Ascending aorta (tissue), 2 donors: ENCODE results near the gene NCK1. TPM values are rescaled to one million over a fixed set of nuclear protein-coding genes. Genes with fewer than 3 reads are reported as not detected.
A peak's percentile ranks its signal among the peaks of the same experiment; 100 is the strongest.

Experiments used
- DNase-seq, 2 donors: peaks; one replicate each; pipeline ENCODE4 v3.0.0-alpha.2; 2019; ENCODE audit warnings: low spot score in 2 of 2
- H3K27ac ChIP-seq, 2 donors: fragments of 200-600 bp; sonication (generic); one replicate each; pipeline ENCODE4 v1.5.1; 2016 to 2017; ENCODE audit warnings: mild to moderate bottlenecking in 1 of 2
- H3K27me3 ChIP-seq: fragments of 200-600 bp; sonication (generic); one replicate; pipeline ENCODE4 v1.5.1; 2017
- H3K36me3 ChIP-seq, 2 donors: fragments of 200-600 bp; sonication (generic); one replicate each; pipeline ENCODE4 v1.5.1; 2016
- H3K4me1 ChIP-seq, 2 donors: fragments of 200-600 bp; sonication (generic); one replicate each; pipeline ENCODE4 v1.5.1; 2016 to 2017; ENCODE audit warnings: mild to moderate bottlenecking in 1 of 2
- H3K4me3 ChIP-seq, 2 donors: fragments of 200-600 bp; sonication (generic); one replicate each; pipeline ENCODE4 v1.5.1; 2016 to 2017; ENCODE audit warnings: mild to moderate bottlenecking in 1 of 2
- H3K9me3 ChIP-seq, 2 donors: fragments of 200-600 bp; sonication (generic); one replicate each; pipeline ENCODE4 v1.5.1; 2016
- CTCF ChIP-seq, 3 experiments: fragments of 200-600 bp in 2 of 3; fragments of 450-650 bp in 1 of 3; sonication (generic) in 2 of 3; IDR thresholded peaks; one replicate each; pipeline ENCODE4 v1.5.1; 2016 to 2019; ENCODE audit warnings: antibody characterized with exemption in 3 of 3, mild to moderate bottlenecking in 1 of 3, moderate library complexity in 1 of 3
- intact Hi-C: fragments of 100-400 bp; cut with DNase I; formaldehyde crosslinking; loops from one replicate; pipeline ENCODE4 v1.15.1; 2023
- total RNA-seq: library from RNA; depleted of rRNA; stranded (reverse); fragments of >200 nt; gene quantifications from one replicate; pipeline ENCODE4 v1.1.0, GENCODE V29; 2016

The NCK1 gene
- total RNA-seq, 1 donor from 2014 or later, result 45.6 TPM

GRCh38 chr3:136937851-136938250, 75.8 kb downstream of the NCK1 start:
- Histone ChIP-seq H3K36me3 (peaks cover 0 to 14% of the 10 kb centered on the region in 2 donors), H3K9me3 (no peaks in the 10 kb centered on the region), H3K4me3 (no peak overlapping the region), H3K27me3 (no peaks in the 10 kb centered on the region), H3K4me1 (peaks cover 0 to 4% of the 10 kb centered on the region in 2 donors), H3K27ac (no peak overlapping the region)
- intact Hi-C loops, result no loop called here
- no peak for TF ChIP-seq CTCF (IDR thresholded peaks at IDR 0.05)
- DNase-seq, result no peak

GRCh38 chr3:136938334-136938733, 76.3 kb downstream of the NCK1 start:
- Histone ChIP-seq H3K4me3 (no peak overlapping the region), H3K9me3 (no peaks in the 10 kb centered on the region), H3K27me3 (no peaks in the 10 kb centered on the region), H3K4me1 (peaks cover 0 to 7% of the 10 kb centered on the region in 2 donors), H3K27ac (no peak overlapping the region), H3K36me3 (peaks cover 0 to 14% of the 10 kb centered on the region in 2 donors)
- intact Hi-C loops, result no loop called here
- no peak for DNase-seq
- TF ChIP-seq CTCF (IDR thresholded peaks at IDR 0.05), result no peak

- H3K4me3 ChIP-seq, result no peak overlapping the region
- H3K4me1 ChIP-seq, result peaks cover 0 to 8% of the 10 kb centered on the region in 2 donors
- intact Hi-C loops, result no loop called here
- no peak for DNase-seq
- H3K27ac ChIP-seq, result no peak overlapping the region
- no peak for TF ChIP-seq CTCF (IDR thresholded peaks at IDR 0.05)
- no peaks in the 10 kb centered on the region for H3K27me3 ChIP-seq
- H3K9me3 ChIP-seq, result no peaks in the 10 kb centered on the region
- peaks cover 0 to 9% of the 10 kb centered on the region in 2 donors for H3K36me3 ChIP-seq
Measured at GRCh38 chr3:136939489-136939888, 77.5 kb downstream of the NCK1 start.

- no peaks in the 10 kb centered on the region for H3K9me3 ChIP-seq
- no peak for TF ChIP-seq CTCF (IDR thresholded peaks at IDR 0.05)
- DNase-seq, result no peak
- no peak overlapping the region for H3K27ac ChIP-seq
- H3K4me3 ChIP-seq, result no peak overlapping the region
- H3K27me3 ChIP-seq, result no peaks in the 10 kb centered on the region
- H3K36me3 ChIP-seq, result peaks cover 9 to 10% of the 10 kb centered on the region in 2 donors
- H3K4me1 ChIP-seq, result peaks cover 0 to 8% of the 10 kb centered on the region in 2 donors
- intact Hi-C loops, result no loop called here
Measured at GRCh38 chr3:136942803-136943202, 80.8 kb downstream of the NCK1 start.

- H3K4me3 ChIP-seq, result peak overlapping the region in 1 of 2 donors; percentile 8
- H3K36me3 ChIP-seq, result peaks cover 10 to 11% of the 10 kb centered on the region in 2 donors
- peaks cover 0 to 8% of the 10 kb centered on the region in 2 donors for H3K4me1 ChIP-seq
- H3K27me3 ChIP-seq, result no peaks in the 10 kb centered on the region
- TF ChIP-seq CTCF (IDR thresholded peaks at IDR 0.05), result no peak
- no peak overlapping the region for H3K27ac ChIP-seq
- intact Hi-C loops, result no loop called here
- H3K9me3 ChIP-seq, result no peaks in the 10 kb centered on the region
- no peak for DNase-seq
Measured at GRCh38 chr3:136943436-136943835, 81.4 kb downstream of the NCK1 start.

GRCh38 chr3:136946978-136947377, 85.0 kb downstream of the NCK1 start:
- intact Hi-C loops, result loop anchor here (5.0 kb wide), 1 partner anchor 65 kb away; no protein-coding TSS in a partner anchor
- Histone ChIP-seq H3K27ac (no peak overlapping the region), H3K9me3 (no peaks in the 10 kb centered on the region), H3K4me1 (peaks cover 0 to 8% of the 10 kb centered on the region in 2 donors), H3K36me3 (peaks cover 10 to 11% of the 10 kb centered on the region in 2 donors), H3K4me3 (no peak overlapping the region), H3K27me3 (no peaks in the 10 kb centered on the region)
- no peak for DNase-seq
- TF ChIP-seq CTCF (IDR thresholded peaks at IDR 0.05), result no peak
